SU-DHL-6 (cell line): ENCODE data around the gene SMOC1.

Experiments
- CTCF ChIP-seq: fragments of 200-600 bp; sonication (generic); IDR thresholded peaks from one replicate; pipeline ENCODE4 v1.5.1; 2017; ENCODE audit warnings: antibody characterized with exemption, mild to moderate bottlenecking, low read length, moderate library complexity; ENCODE audit not compliant: insufficient read depth, poor library complexity, severe bottlenecking
- EZH2phosphoT487 ChIP-seq: fragments of 200-600 bp; sonication (generic), shearing (Covaris generic); conservative IDR thresholded peaks from 2 replicates; pipeline ENCODE4 v1.6.1; 2018; ENCODE audit warnings: mild to moderate bottlenecking, antibody characterized with exemption, low read length, moderate library complexity, mixed read lengths

- no peak for TF ChIP-seq CTCF
- no peak for TF ChIP-seq EZH2phosphoT487
Measured at GRCh38 chr14:69879175-69880043, at the start of gene SMOC1.
